ENCODE data around the gene CLUH. TPM values are rescaled to one million over a fixed set of nuclear protein-coding genes. Genes with fewer than 3 reads are reported as not detected.

Gene CLUH
- total RNA-seq, 2 donors from 2014 or later: 68.5 to 137 TPM

DNA sequence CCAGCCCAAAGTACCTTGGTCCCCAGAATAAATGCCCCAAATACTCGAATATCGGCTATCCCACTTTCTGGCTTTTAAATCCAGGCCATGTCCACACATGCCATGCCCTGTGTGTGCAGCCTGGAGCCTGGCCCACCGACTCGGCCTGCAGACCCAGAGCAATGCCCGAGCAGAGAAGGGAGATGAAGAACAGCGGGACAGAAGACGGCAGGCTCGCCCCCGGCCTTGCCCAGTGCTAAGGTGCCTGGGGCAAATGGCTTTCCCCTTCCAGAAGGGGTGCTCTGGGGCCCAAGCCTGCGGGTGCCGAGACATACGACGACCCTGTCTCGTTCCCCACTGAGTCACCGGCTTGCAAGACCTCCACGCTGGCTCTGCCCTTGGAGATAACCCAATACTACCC lies 8.0 kb downstream of the CLUH start:
- TF ChIP-seq POLR2AphosphoS5 (IDR thresholded peaks at IDR 0.05) (no peak), POLR2A (IDR thresholded peaks at IDR 0.05) (no peak)
- TF ChIP-seq, protein P1, sequence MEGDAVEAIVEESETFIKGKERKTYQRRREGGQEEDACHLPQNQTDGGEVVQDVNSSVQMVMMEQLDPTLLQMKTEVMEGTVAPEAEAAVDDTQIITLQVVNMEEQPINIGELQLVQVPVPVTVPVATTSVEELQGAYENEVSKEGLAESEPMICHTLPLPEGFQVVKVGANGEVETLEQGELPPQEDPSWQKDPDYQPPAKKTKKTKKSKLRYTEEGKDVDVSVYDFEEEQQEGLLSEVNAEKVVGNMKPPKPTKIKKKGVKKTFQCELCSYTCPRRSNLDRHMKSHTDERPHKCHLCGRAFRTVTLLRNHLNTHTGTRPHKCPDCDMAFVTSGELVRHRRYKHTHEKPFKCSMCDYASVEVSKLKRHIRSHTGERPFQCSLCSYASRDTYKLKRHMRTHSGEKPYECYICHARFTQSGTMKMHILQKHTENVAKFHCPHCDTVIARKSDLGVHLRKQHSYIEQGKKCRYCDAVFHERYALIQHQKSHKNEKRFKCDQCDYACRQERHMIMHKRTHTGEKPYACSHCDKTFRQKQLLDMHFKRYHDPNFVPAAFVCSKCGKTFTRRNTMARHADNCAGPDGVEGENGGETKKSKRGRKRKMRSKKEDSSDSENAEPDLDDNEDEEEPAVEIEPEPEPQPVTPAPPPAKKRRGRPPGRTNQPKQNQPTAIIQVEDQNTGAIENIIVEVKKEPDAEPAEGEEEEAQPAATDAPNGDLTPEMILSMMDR (IDR thresholded peaks at IDR 0.05): no peak
- Histone ChIP-seq H3K9me3 (no peaks in the 10 kb centered on the region), H3K36me3 (peaks cover 0 to 26% of the 10 kb centered on the region in 2 donors), H3K4me1 (replicated peaks) (peaks cover 7% of the 10 kb centered on the region), H3K27me3 (replicated peaks; ENCODE audit: insufficient read depth) (no peaks in the 10 kb centered on the region), H3K27ac (no peak overlapping the region), H3K4me3 (no peak overlapping the region)
- intact Hi-C loops (cut with DNase I): loop anchor here (10.0 kb wide), 1 partner anchor 279 kb away; no protein-coding TSS in a partner anchor
- no peak for DNase-seq (ENCODE audit: low spot score)
- 88% methylated on average over 16 of the region's 16 CpGs for WGBS

DNA sequence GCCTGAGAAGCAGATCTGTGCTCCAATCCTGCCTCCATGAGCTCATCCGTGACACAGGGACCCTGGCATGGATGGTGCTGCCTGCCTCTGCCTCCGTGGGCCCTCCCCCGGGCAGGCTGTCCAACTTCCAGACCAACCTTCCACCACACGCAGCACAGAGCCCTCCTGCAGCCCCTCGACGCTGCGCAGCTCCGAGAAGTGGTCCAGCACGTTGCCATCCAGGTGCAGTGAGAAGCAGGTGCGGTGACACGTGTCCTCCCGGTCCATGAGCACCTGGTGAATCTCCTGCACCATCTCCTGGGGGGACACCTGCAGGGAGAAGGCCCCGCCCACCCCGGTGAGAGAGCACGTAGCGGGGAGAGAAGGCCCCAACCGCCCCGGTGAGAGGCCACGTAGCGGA lies 8.4 kb downstream of the CLUH start:
- no peak overlapping the region for H3K4me3 ChIP-seq
- H3K27me3 ChIP-seq (replicated peaks; ENCODE audit: insufficient read depth): no peaks in the 10 kb centered on the region
- intact Hi-C loops (cut with DNase I): loop anchor here (10.0 kb wide), 1 partner anchor 278 kb away; no protein-coding TSS in a partner anchor
- no peaks in the 10 kb centered on the region for H3K9me3 ChIP-seq
- peaks cover 0 to 30% of the 10 kb centered on the region in 2 donors for H3K36me3 ChIP-seq
- WGBS: 93% methylated on average over 20 of the region's 20 CpGs
- no peak for DNase-seq (ENCODE audit: low spot score)
- H3K4me1 ChIP-seq (replicated peaks): peaks cover 3% of the 10 kb centered on the region
- no peak overlapping the region for H3K27ac ChIP-seq
- TF ChIP-seq, protein P1 (IDR thresholded peaks at IDR 0.05): no peak
- TF ChIP-seq POLR2AphosphoS5 (IDR thresholded peaks at IDR 0.05): no peak

DNA sequence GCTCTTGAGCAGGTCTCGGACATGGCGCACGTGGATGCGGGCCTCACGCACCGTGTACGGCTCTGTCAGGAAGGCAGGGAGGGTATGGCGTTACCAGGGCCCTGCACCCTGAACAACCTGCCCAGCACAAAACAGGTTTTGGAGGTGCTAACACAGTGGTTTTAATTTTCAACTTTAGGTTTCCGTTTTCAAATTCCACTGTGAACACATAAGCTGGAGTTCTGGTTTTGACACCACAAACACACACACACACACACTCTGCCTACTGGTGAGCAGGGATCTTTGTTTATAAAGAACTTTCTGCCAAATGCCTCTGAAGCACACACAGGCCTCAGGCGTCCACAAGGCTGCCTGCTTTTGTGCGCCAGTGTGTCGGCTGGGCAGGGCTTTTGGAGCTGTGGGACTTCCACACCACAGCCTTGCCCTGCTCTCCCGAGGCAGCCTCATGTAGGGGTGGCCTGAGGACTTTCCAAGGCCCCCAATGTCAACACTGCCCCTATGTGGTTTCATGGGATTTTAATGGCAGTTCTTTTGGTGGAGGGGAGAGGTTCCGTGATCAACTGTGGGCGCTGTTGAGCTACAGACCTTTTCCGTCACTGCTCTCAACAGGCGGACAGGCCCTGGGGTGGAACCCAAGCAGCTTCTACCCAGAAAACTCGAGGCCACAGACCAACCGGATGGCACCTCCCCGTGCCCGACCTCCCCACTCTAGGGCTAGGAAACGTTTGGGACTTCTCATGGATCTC lies 9.4 kb downstream of the CLUH start:
- DNase-seq (ENCODE audit: low spot score): no peak
- 83% methylated on average over 22 of the region's 22 CpGs for WGBS
- Histone ChIP-seq H3K9me3 (no peaks in the 10 kb centered on the region), H3K27me3 (replicated peaks; ENCODE audit: insufficient read depth) (no peaks in the 10 kb centered on the region), H3K4me1 (replicated peaks) (no peaks in the 10 kb centered on the region), H3K4me3 (no peak overlapping the region), H3K27ac (no peak overlapping the region), H3K36me3 (peaks cover 0 to 36% of the 10 kb centered on the region in 2 donors)
- no peak for TF ChIP-seq POLR2A (IDR thresholded peaks at IDR 0.05)
- TF ChIP-seq, protein P1 (IDR thresholded peaks at IDR 0.05): no peak
- TF ChIP-seq POLR2AphosphoS5 (IDR thresholded peaks at IDR 0.05): no peak
- intact Hi-C loops (cut with DNase I): loop anchor here (10.0 kb wide), 1 partner anchor 277 kb away; no protein-coding TSS in a partner anchor

DNA sequence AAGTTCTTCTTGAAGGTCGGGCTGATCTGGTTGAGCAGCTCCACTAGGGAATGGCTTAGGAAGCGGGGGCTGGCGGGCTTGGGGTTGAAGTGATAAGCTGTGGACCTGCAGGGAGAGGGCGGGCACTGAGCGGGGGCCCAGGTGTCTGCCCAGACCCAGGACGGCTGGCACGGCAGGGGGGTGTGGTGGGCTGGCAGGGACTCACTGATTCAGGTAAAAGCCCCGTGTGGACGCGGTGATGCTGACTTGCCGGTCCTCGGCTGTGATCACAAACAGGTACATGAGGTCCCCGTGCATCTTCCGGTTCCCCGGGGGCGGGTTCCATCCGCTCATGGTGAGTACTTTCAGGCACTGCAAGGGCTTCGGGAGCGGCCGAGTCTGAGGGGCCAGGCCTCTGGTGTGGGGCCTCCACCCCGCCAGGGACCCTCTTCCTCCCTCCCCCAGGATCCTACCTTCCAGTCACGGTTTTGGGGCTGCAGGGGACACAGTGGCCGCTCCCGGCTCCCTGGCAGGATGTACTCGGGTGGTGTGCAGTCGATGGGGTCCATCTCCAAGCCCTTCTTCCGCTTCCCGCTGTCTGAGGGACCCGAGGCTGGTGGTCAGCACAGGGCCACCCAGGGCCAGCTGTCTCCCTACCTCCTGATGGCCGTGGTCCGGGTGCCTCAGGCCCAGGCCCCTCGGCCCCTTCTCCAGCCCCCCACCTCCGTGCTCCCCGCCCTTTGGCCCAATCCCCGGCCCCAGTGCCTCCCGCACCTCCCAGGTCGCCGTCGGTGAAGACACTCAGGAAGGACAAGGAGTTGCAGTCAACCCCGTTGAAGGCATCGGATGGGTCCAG lies 10.2 kb downstream of the CLUH start:
- H3K4me1 ChIP-seq (replicated peaks): no peaks in the 10 kb centered on the region
- no peaks in the 10 kb centered on the region for H3K27me3 ChIP-seq (replicated peaks; ENCODE audit: insufficient read depth)
- H3K36me3 ChIP-seq: peaks cover 0 to 42% of the 10 kb centered on the region in 2 donors
- DNase-seq (ENCODE audit: low spot score): no peak
- intact Hi-C loops (cut with DNase I): loop anchor here (10.0 kb wide), 1 partner anchor 277 kb away; no protein-coding TSS in a partner anchor
- H3K9me3 ChIP-seq: no peaks in the 10 kb centered on the region
- no peak overlapping the region for H3K4me3 ChIP-seq
- no peak for TF ChIP-seq POLR2A (IDR thresholded peaks at IDR 0.05)
- TF ChIP-seq, protein P1 (IDR thresholded peaks at IDR 0.05): no peak
- no peak for TF ChIP-seq POLR2AphosphoS5 (IDR thresholded peaks at IDR 0.05)
- WGBS: 95% methylated on average over 38 of the region's 41 CpGs
- H3K27ac ChIP-seq: no peak overlapping the region

Measured in prostate gland (tissue), 2 donors.